GM12878 (cell line): Measurements from ENCODE around the gene ARHGAP26. TPM values are rescaled to one million over a fixed set of nuclear protein-coding genes. Genes with fewer than 3 reads are reported as not detected.

Source experiments
- ATAC-seq: fragments of 200-7000 bp; cut with Tn5 transposase; 3 replicates; pipeline ENCODE4 v1.9.1; 2020; ENCODE audit warnings: mild to moderate bottlenecking, moderate library complexity
- BruUV-seq: library from RNA; stranded (reverse); fragments of 400-500 nt; replicated peaks from 2 replicates; lab custom pipeline; 2021; lab: Mats Ljungman, UMichigan
- CTCF ChIA-PET: fragments of 300-600 bp; sonication (Branson Sonifier 250); formaldehyde crosslinking; extraction: SDS; loops from one replicate; lab custom pipeline; 2021; ENCODE audit warnings: inconsistent platforms; lab: Yijun Ruan, JAX
- POLR2A ChIA-PET: fragments of 350-600 bp; formaldehyde crosslinking; extraction: SDS; loops from one replicate; lab custom pipeline; 2021; ENCODE audit warnings: inconsistent platforms; lab: Charles Lee
- RAD21 ChIA-PET: fragments of 300-600 bp; sonication (Branson Sonifier 250); formaldehyde crosslinking; loops from one replicate; lab custom pipeline; 2023; ENCODE audit warnings: antibody characterized with exemption; ENCODE audit not compliant: unreplicated experiment; lab: Charles Lee
- SMC1A ChIA-PET: fragments of 300-600 bp; sonication (Branson Sonifier 250); formaldehyde crosslinking; loops from one replicate; lab custom pipeline; 2023; ENCODE audit not compliant: unreplicated experiment, uncharacterized antibody; lab: Charles Lee
- DNase-seq: peaks from one replicate; pipeline ENCODE4 v3.0.0-alpha.2; 2011; ENCODE audit warnings: low read depth, low spot score
- FAIRE-seq: peaks from 3 replicates; lab custom pipeline; 2011; peaks lifted over from hg19 to GRCh38; lab: Jason Lieb, UNC
- H2AFZ ChIP-seq: 2 replicates; pipeline ENCODE4 v1.6.0; 2011; ENCODE audit warnings: low read depth, low read length, control low read depth; ENCODE audit not compliant: control insufficient read depth
- H3K27ac ChIP-seq: 2 replicates; pipeline ENCODE4 v1.5.1; 2011; ENCODE audit warnings: control low read depth; ENCODE audit not compliant: control insufficient read depth, insufficient read depth
- H3K27me3 ChIP-seq, 2 experiments: replicated peaks in 1 of 2; 2 replicates each; pipeline versions ENCODE4 v1.6.0 to v1.6.1; 2011; ENCODE audit warnings: low read length in 1 of 2; ENCODE audit not compliant: control insufficient read depth in 2 of 2, insufficient read depth in 2 of 2
- H3K36me3 ChIP-seq, 2 experiments: 2 replicates each; pipeline ENCODE4 v1.5.1; 2011; ENCODE audit warnings: low read length in 1 of 2; ENCODE audit not compliant: control insufficient read depth in 2 of 2, insufficient read depth in 2 of 2
- H3K4me1 ChIP-seq: 2 replicates; pipeline ENCODE4 v1.6.1; 2011; ENCODE audit warnings: mild to moderate bottlenecking, low read length, moderate library complexity, mixed read lengths; ENCODE audit not compliant: control insufficient read depth, insufficient read depth
- H3K4me2 ChIP-seq: 2 replicates; pipeline ENCODE4 v1.6.0; 2011; ENCODE audit warnings: control low read depth; ENCODE audit not compliant: control insufficient read depth, insufficient read depth
- H3K4me3 ChIP-seq: fragments of 200-600 bp; sonication (generic); 2 replicates; pipeline ENCODE4 v1.5.1; 2016
- H3K79me2 ChIP-seq: 2 replicates; pipeline ENCODE4 v1.6.0; 2011; ENCODE audit warnings: low read length; ENCODE audit not compliant: control insufficient read depth, insufficient read depth
- H3K9ac ChIP-seq: 2 replicates; pipeline ENCODE4 v1.8.0; 2011; ENCODE audit warnings: low read length, control low read depth, mixed read lengths; ENCODE audit not compliant: control insufficient read depth, insufficient read depth
- H3K9me3 ChIP-seq: replicated peaks from 3 replicates; pipeline ENCODE4 v1.5.1; 2011; ENCODE audit warnings: mild to moderate bottlenecking, low read length; ENCODE audit not compliant: control insufficient read depth, insufficient read depth
- H4K20me1 ChIP-seq: 2 replicates; pipeline ENCODE4 v1.6.0; 2011; ENCODE audit not compliant: control insufficient read depth, insufficient read depth
- E2F8 ChIP-seq: fragments of 450-650 bp; IDR thresholded peaks from 2 replicates; pipeline ENCODE4 v1.6.1; 2018; ENCODE audit warnings: mild to moderate bottlenecking, low read depth, moderate library complexity; ENCODE audit not compliant: partially characterized antibody
- FOXM1 ChIP-seq: IDR thresholded peaks from 2 replicates; pipeline ENCODE4 v1.6.1; 2012; ENCODE audit warnings: low read depth, mild to moderate bottlenecking, inconsistent platforms, low read length, moderate library complexity
- HDAC6 ChIP-seq: fragments of 200-600 bp; sonication (generic); IDR thresholded peaks from one replicate; pipeline ENCODE4 v1.8.0; 2017; ENCODE audit warnings: antibody characterized with exemption; ENCODE audit not compliant: unreplicated experiment
- IRF3 ChIP-seq: fragments of 450-650 bp; IDR thresholded peaks from 2 replicates; pipeline ENCODE4 v1.6.1; 2014; ENCODE audit warnings: mild to moderate bottlenecking
- PKNOX1 ChIP-seq: fragments of 450-650 bp; IDR thresholded peaks from 2 replicates; pipeline ENCODE4 v1.6.1; 2016; ENCODE audit warnings: mild to moderate bottlenecking
- ZBED1 ChIP-seq: IDR thresholded peaks from 2 replicates; pipeline ENCODE4 v1.6.1; 2016; ENCODE audit warnings: borderline replicate concordance
- ZNF384 ChIP-seq: IDR thresholded peaks from 2 replicates; pipeline ENCODE4 v1.6.1; 2012; ENCODE audit warnings: low read depth, mild to moderate bottlenecking, low read length, improper control_type of control experiment, borderline replicate concordance
- ZNF622 ChIP-seq: fragments of 450-650 bp; IDR thresholded peaks from 2 replicates; pipeline ENCODE4 v1.6.1; 2017; ENCODE audit warnings: mild to moderate bottlenecking, inconsistent platforms
- WGBS: methylation state at CpG from one replicate; pipeline ENCODE4 v1.1.6; 2016; ENCODE audit warnings: low lambda C conversion rate; ENCODE audit not compliant: insufficient replicate concordance, insufficient coverage; ENCODE audit errors: missing lambda C conversion rate; 5-methylcytosine and 5-hydroxymethylcytosine counted together
- in situ Hi-C: fragments of 300-500 bp; cut with MboI; formaldehyde crosslinking; loops from 9 replicates; pipeline ENCODE4 v1.14.3; 2018; ENCODE audit warnings: mixed read lengths
- intact Hi-C: fragments of 100-400 bp; cut with micrococcal nuclease; formaldehyde crosslinking; loops from one replicate; pipeline ENCODE4 v1.14.2; 2022; ENCODE audit not compliant: unreplicated experiment
- polyA plus RNA-seq, 11 experiments: library from polyadenylated mRNA; depleted of rRNA in 4 of 11; unstranded in 6 of 11; stranded (reverse) in 5 of 11; fragments of >200 nt; fragmentation: Nextera tagmentation in 4 of 11; fragmentation: Illumina TruSeq in 1 of 11; extraction: Ambion mirVana in 4 of 11; extraction: Trizol in 1 of 11; gene quantifications; 1 replicate in 1 of 11; 2 replicates in 10 of 11; pipeline versions ENCODE4 v1.2.1 to v1.2.3, GENCODE V29; 2011 to 2016; ENCODE audit warnings: inconsistent platforms in 2 of 11, missing spikeins in 2 of 11, low read depth in 1 of 11
- total RNA-seq, 4 experiments: library from RNA; depleted of rRNA in 3 of 4; stranded (reverse); fragments of >200 nt in 3 of 4; fragmentation: Illumina TruSeq in 1 of 4; extraction: Trizol in 1 of 4; gene quantifications; 2 replicates each; pipeline versions ENCODE4 v1.2.1 to v1.2.3, GENCODE V29; 2013 to 2021

The ARHGAP26 gene
- total and polyA plus RNA-seq, 10 of the 15 experiments (the other 5 are each of a cell fraction or from before 2014, with no cell fraction given) = 9.4 to 41.5 (median 19.3) TPM

- no peak for TF ChIP-seq E2F8
These were observed 22.1 kb downstream of the ARHGAP26 start (continued) for GRCh38 chr5:142792012-142792864.

DNA sequence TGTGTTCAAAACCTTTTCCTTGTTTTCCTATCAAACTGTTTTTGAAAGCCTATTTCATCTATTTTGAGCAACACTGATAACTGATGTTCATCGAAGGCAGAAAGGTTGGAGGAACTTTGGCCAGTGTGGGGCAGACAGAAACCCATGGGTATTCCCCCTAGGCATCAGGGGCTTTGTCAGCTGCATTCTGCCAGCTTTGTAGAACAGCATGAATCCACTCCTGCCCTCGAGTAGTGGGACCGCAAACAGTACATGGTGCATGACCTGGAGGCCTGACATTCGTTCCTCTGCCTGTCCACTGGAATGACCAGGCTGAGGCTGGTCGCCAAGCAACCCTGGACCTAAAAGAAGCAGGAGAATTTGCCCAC is 22.7 kb downstream of the ARHGAP26 start:
- no peak overlapping the region for H3K27ac ChIP-seq
- H3K27me3 ChIP-seq = no peaks in the 10 kb centered on the region
- no peak overlapping the region for H3K4me2 ChIP-seq
- intact Hi-C loops = no loop called here
- H2AFZ ChIP-seq = no peak overlapping the region
- WGBS = 44% methylated on average over 5 of the region's 5 CpGs
- TF ChIP-seq HDAC6 = no peak
- no peak for TF ChIP-seq FOXM1
- no peak for TF ChIP-seq ZNF622
- no peak for TF ChIP-seq PKNOX1
- TF ChIP-seq ZBED1 = no peak
- TF ChIP-seq ZNF384 = no peak
- no peak for TF ChIP-seq IRF3
- TF ChIP-seq, all 136 proteins: peak for 0
- ChIA-PET RAD21 (no interaction called here), CTCF (interaction anchor here (0.8 kb wide), 1 partner anchor 46 kb away, joined by 5 read pairs; no protein-coding TSS in a partner anchor), POLR2A (no interaction called here), SMC1A (interaction anchor here (1.1 kb wide), 1 partner anchor 46 kb away, joined by 4 read pairs; no protein-coding TSS in a partner anchor)
- H4K20me1 ChIP-seq = no peaks in the 10 kb centered on the region
- no TSS peak for BruUV-seq
- DNase-seq (no peak), ATAC-seq (no peak), FAIRE-seq (no peak)
- in situ Hi-C loops = no loop called here
- H3K36me3 ChIP-seq = no peaks in the 10 kb centered on the region
- H3K4me1 ChIP-seq = peaks cover 5% of the 10 kb centered on the region
- H3K9ac ChIP-seq = no peak overlapping the region
- H3K4me3 ChIP-seq = no peak overlapping the region
- H3K79me2 ChIP-seq = no peaks in the 10 kb centered on the region
- H3K9me3 ChIP-seq = no peaks in the 10 kb centered on the region
